RCC 7860 (cell line): ENCODE measurements around the gene FEM1C.
"Not testable (repeated sequence)": the region's sequence is repeated elsewhere in the genome, so short reads cannot be mapped to it uniquely, and the experiment has no call there.

Experiments
- DNase-seq: peaks from one replicate; pipeline ENCODE4 v3.0.0-alpha.2; 2015; ENCODE audit warnings: low spot score
- FAIRE-seq: peaks from 2 replicates; lab custom pipeline; 2012; peaks lifted over from hg19 to GRCh38; lab: Jason Lieb, UNC

FEM1C gene

GRCh38 chr5:115480271-115480670 is 64.3 kb downstream of the FEM1C start:
- FAIRE-seq = no peak
- DNase-seq = no peak

- not testable (repeated sequence) for DNase-seq, FAIRE-seq
These were observed 65.3 kb downstream of the FEM1C start for GRCh38 chr5:115479166-115479873.

GRCh38 chr5:115478281-115478680 is 66.3 kb downstream of the FEM1C start:
- DNase-seq (no peak), FAIRE-seq (no peak)

GRCh38 chr5:115477581-115477980 is 67.0 kb downstream of the FEM1C start:
- DNase-seq (no peak), FAIRE-seq (no peak)

- DNase-seq (no peak), FAIRE-seq (no peak)
These were observed 68.8 kb downstream of the FEM1C start for GRCh38 chr5:115475788-115476187.

GRCh38 chr5:115472271-115473025 is 72.1 kb downstream of the FEM1C start:
- FAIRE-seq (no peak), DNase-seq (no peak)

- FAIRE-seq (no peak), DNase-seq (no peak)
These were observed 73.1 kb downstream of the FEM1C start for GRCh38 chr5:115471345-115472063.

- no peak for FAIRE-seq
These were observed 73.7 kb downstream of the FEM1C start for GRCh38 chr5:115470921-115471320.

More at GRCh38 chr5:115470921-115471320, 73.7 kb downstream of the FEM1C start:
- DNase-seq = no peak
